Measurements from ENCODE around the gene BTBD9. TPM values are rescaled to one million over a fixed set of nuclear protein-coding genes. Genes with fewer than 3 reads are reported as not detected.

The BTBD9 gene
- total RNA-seq, 1 experiment from 2014 or later = 12.5 TPM

GRCh38 chr6:38533064-38533463, 106.7 kb downstream of the BTBD9 start:
- POLR2A ChIA-PET = no interaction called here

GRCh38 chr6:38531134-38531533, 108.6 kb downstream of the BTBD9 start:
- no peak for DNase-seq (ENCODE audit: unreplicated experiment)
- no peaks in the 10 kb centered on the region for H3K4me1 Mint-ChIP-seq (ENCODE audit: insufficient read depth, unreplicated experiment)
- BruUV-seq (replicated peaks) = no TSS peak
- H3K27me3 Mint-ChIP-seq (ENCODE audit: insufficient read depth, unreplicated experiment) = no peaks in the 10 kb centered on the region
- H3K27ac Mint-ChIP-seq (ENCODE audit: low read depth, unreplicated experiment) = no peak overlapping the region
- no peaks in the 10 kb centered on the region for H3K36me3 Mint-ChIP-seq (ENCODE audit: insufficient read depth, unreplicated experiment)
- TF ChIP-seq CTCF (IDR thresholded peaks at IDR 0.05; ENCODE audit: unreplicated experiment) = no peak
- CTCF ChIA-PET = no interaction called here
- peaks cover 5% of the 10 kb centered on the region for H3K9me3 Mint-ChIP-seq (ENCODE audit: unreplicated experiment)
- POLR2A ChIA-PET = no interaction called here
- H3K4me3 Mint-ChIP-seq (ENCODE audit: unreplicated experiment) = no peak overlapping the region
- intact Hi-C loops (cut with micrococcal nuclease) = no loop called here

More at GRCh38 chr6:38533064-38533463, 106.7 kb downstream of the BTBD9 start:
- DNase-seq (ENCODE audit: unreplicated experiment) = no peak
- BruUV-seq (replicated peaks) = no TSS peak
- Mint-ChIP-seq H3K27me3 (ENCODE audit: insufficient read depth, unreplicated experiment) (no peaks in the 10 kb centered on the region), H3K9me3 (ENCODE audit: unreplicated experiment) (peaks cover 5% of the 10 kb centered on the region), H3K36me3 (ENCODE audit: insufficient read depth, unreplicated experiment) (no peaks in the 10 kb centered on the region), H3K4me1 (ENCODE audit: insufficient read depth, unreplicated experiment) (no peaks in the 10 kb centered on the region), H3K27ac (ENCODE audit: low read depth, unreplicated experiment) (no peak overlapping the region), H3K4me3 (ENCODE audit: unreplicated experiment) (no peak overlapping the region)
- TF ChIP-seq CTCF (IDR thresholded peaks at IDR 0.05; ENCODE audit: unreplicated experiment) = no peak
- CTCF ChIA-PET = no interaction called here
- intact Hi-C loops (cut with micrococcal nuclease) = no loop called here

- intact Hi-C loops (cut with micrococcal nuclease) = no loop called here
- POLR2A ChIA-PET = no interaction called here
- TF ChIP-seq CTCF (IDR thresholded peaks at IDR 0.05; ENCODE audit: unreplicated experiment) = no peak
- Mint-ChIP-seq H3K27me3 (ENCODE audit: insufficient read depth, unreplicated experiment) (no peaks in the 10 kb centered on the region), H3K4me1 (ENCODE audit: insufficient read depth, unreplicated experiment) (no peaks in the 10 kb centered on the region), H3K4me3 (ENCODE audit: unreplicated experiment) (no peak overlapping the region), H3K27ac (ENCODE audit: low read depth, unreplicated experiment) (no peak overlapping the region), H3K9me3 (ENCODE audit: unreplicated experiment) (peaks cover 5% of the 10 kb centered on the region), H3K36me3 (ENCODE audit: insufficient read depth, unreplicated experiment) (no peaks in the 10 kb centered on the region)
- CTCF ChIA-PET = interaction anchor here (0.6 kb wide), 1 partner anchor 1032 kb away, joined by 3 read pairs; no protein-coding TSS in a partner anchor
- BruUV-seq (replicated peaks) = no TSS peak
- DNase-seq (ENCODE audit: unreplicated experiment) = no peak
Observed at GRCh38 chr6:38528196-38528965, 111.3 kb downstream of the BTBD9 start.

- Mint-ChIP-seq H3K4me3 (ENCODE audit: unreplicated experiment) (no peak overlapping the region), H3K4me1 (ENCODE audit: insufficient read depth, unreplicated experiment) (no peaks in the 10 kb centered on the region), H3K9me3 (ENCODE audit: unreplicated experiment) (peaks cover 5% of the 10 kb centered on the region), H3K27ac (ENCODE audit: low read depth, unreplicated experiment) (no peak overlapping the region), H3K36me3 (ENCODE audit: insufficient read depth, unreplicated experiment) (no peaks in the 10 kb centered on the region), H3K27me3 (ENCODE audit: insufficient read depth, unreplicated experiment) (no peaks in the 10 kb centered on the region)
- CTCF ChIA-PET = no interaction called here
- POLR2A ChIA-PET = no interaction called here
- no peak for DNase-seq (ENCODE audit: unreplicated experiment)
- intact Hi-C loops (cut with micrococcal nuclease) = no loop called here
- no peak for TF ChIP-seq CTCF (IDR thresholded peaks at IDR 0.05; ENCODE audit: unreplicated experiment)
- BruUV-seq (replicated peaks) = no TSS peak
Observed at GRCh38 chr6:38527371-38527770, 112.4 kb downstream of the BTBD9 start.
